Astrocyte (in vitro differentiated cells and primary cell): Measurements from ENCODE around the gene SLC43A1. TPM values are rescaled to one million over a fixed set of nuclear protein-coding genes. Genes with fewer than 3 reads are reported as not detected.

Experiments
- DNase-seq: peaks from one replicate; pipeline ENCODE4 v3.0.0-alpha.2; 2010; ENCODE audit warnings: low read depth
- FAIRE-seq: peaks from 2 replicates; lab custom pipeline; 2011; peaks lifted over from hg19 to GRCh38; lab: Jason Lieb, UNC
- H2AFZ ChIP-seq: 2 replicates; pipeline ENCODE4 v1.6.0; 2012; ENCODE audit warnings: low read depth, low read length, inconsistent platforms
- H3K27ac ChIP-seq: 2 replicates; pipeline ENCODE4 v1.5.1; 2011; ENCODE audit warnings: low read depth, low read length, inconsistent platforms
- H3K27me3 ChIP-seq: 2 replicates; pipeline ENCODE4 v1.6.0; 2011; ENCODE audit warnings: low read length, inconsistent platforms; ENCODE audit not compliant: insufficient read depth
- H3K36me3 ChIP-seq: 2 replicates; pipeline ENCODE4 v1.5.1; 2011; ENCODE audit warnings: low read length, inconsistent platforms; ENCODE audit not compliant: insufficient read depth
- H3K4me1 ChIP-seq: 2 replicates; pipeline ENCODE4 v1.5.1; 2011; ENCODE audit warnings: low read length, inconsistent platforms; ENCODE audit not compliant: insufficient read depth
- H3K4me2 ChIP-seq: 2 replicates; pipeline ENCODE4 v1.6.0; 2012; ENCODE audit warnings: low read length, inconsistent platforms
- H3K4me3 ChIP-seq: 2 replicates; pipeline ENCODE4 v1.5.1; 2011; ENCODE audit warnings: low read depth, mild to moderate bottlenecking, low read length, inconsistent platforms; ENCODE audit not compliant: insufficient read depth
- H3K79me2 ChIP-seq: 2 replicates; pipeline ENCODE4 v1.6.0; 2012; ENCODE audit warnings: mild to moderate bottlenecking, low read length, inconsistent platforms; ENCODE audit not compliant: insufficient read depth
- H3K9ac ChIP-seq: 2 replicates; pipeline ENCODE4 v1.6.0; 2012; ENCODE audit warnings: mild to moderate bottlenecking, low read length, inconsistent platforms
- H3K9me3 ChIP-seq: 2 replicates; pipeline ENCODE4 v1.5.1; 2012; ENCODE audit warnings: low read depth, mild to moderate bottlenecking, low read length, inconsistent platforms; ENCODE audit not compliant: insufficient read depth
- H4K20me1 ChIP-seq: 2 replicates; pipeline ENCODE4 v1.6.0; 2012; ENCODE audit warnings: low read length, inconsistent platforms; ENCODE audit not compliant: insufficient read depth
- H3K27ac Mint-ChIP-seq: one replicate; pipeline ENCODE4 v1.8.0; 2021; ENCODE audit warnings: mild to moderate bottlenecking, mixed read lengths; ENCODE audit not compliant: unreplicated experiment
- H3K27me3 Mint-ChIP-seq: one replicate; pipeline ENCODE4 v1.8.0; 2021; ENCODE audit warnings: low read depth, mixed read lengths; ENCODE audit not compliant: unreplicated experiment
- H3K36me3 Mint-ChIP-seq: one replicate; pipeline ENCODE4 v1.8.0; 2021; ENCODE audit warnings: low read depth, mixed read lengths; ENCODE audit not compliant: unreplicated experiment
- H3K4me1 Mint-ChIP-seq: one replicate; pipeline ENCODE4 v1.8.0; 2021; ENCODE audit warnings: low read depth, mixed read lengths; ENCODE audit not compliant: unreplicated experiment
- H3K4me3 Mint-ChIP-seq: one replicate; pipeline ENCODE4 v1.8.0; 2021; ENCODE audit warnings: mild to moderate bottlenecking, moderate library complexity, mixed read lengths; ENCODE audit not compliant: unreplicated experiment
- H3K9me3 Mint-ChIP-seq: one replicate; pipeline ENCODE4 v1.8.0; 2021; ENCODE audit warnings: mild to moderate bottlenecking, mixed read lengths; ENCODE audit not compliant: unreplicated experiment
- EZH2 ChIP-seq: IDR thresholded peaks from 2 replicates; pipeline ENCODE4 v1.6.1; 2012; ENCODE audit warnings: mild to moderate bottlenecking, low read length, inconsistent platforms; ENCODE audit not compliant: insufficient read depth
- total RNA-seq: library from RNA; stranded (reverse); gene quantifications from 2 replicates; pipeline ENCODE4 v1.2.1, GENCODE V29; 2021
- TF ChIP-seq, protein P1 (sequence below): IDR thresholded peaks from 2 replicates; pipeline ENCODE4 v1.5.1; 2011; ENCODE audit warnings: low read depth, mild to moderate bottlenecking, inconsistent platforms, low read length, moderate library complexity; ENCODE audit not compliant: insufficient read depth

The SLC43A1 gene
- total RNA-seq, 1 donor from 2014 or later = 3.5 TPM

DNA sequence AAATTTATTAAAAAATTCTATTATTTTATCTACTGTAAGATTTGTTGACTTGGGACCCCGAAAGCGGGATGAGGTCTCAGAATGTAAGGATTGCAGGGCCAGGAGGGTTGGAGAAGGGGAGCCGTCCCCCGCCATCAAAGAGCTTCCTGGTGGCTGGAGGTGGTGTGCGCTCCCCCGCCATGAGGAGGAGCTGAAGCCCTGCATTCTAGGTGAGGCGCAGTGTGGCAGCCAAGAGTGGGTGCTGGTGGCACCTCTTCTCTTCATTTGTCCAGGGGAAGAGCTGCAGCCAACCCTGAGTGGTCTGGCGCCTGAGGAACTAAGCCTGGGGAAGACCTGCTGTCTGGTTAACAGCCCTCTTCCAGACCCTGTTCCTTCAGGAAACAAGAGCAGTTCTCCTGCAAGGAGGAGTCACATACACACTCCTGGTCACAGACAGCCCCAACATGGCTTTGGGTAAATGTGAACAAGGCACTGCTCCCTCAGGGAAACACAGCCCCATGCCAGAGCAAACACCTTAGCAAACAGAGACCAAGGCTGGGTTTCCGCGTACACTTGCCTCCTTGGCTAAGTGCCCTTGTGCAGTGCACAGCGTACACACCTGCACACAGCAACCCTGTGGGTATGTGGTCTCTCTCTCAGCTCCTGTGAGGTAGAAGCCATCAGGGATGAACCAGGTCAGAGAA lies 37.9 kb downstream of the SLC43A1 start:
- Histone ChIP-seq H3K4me2 (no peak overlapping the region), H3K4me1 (peaks cover 4% of the 10 kb centered on the region), H3K27me3 (peaks cover 65% of the 10 kb centered on the region), H3K27ac (no peak overlapping the region), H3K36me3 (no peaks in the 10 kb centered on the region), H3K9ac (no peak overlapping the region), H3K9me3 (no peaks in the 10 kb centered on the region), H3K4me3 (no peak overlapping the region), H3K79me2 (no peaks in the 10 kb centered on the region), H2AFZ (no peak overlapping the region), H4K20me1 (no peaks in the 10 kb centered on the region)
- Mint-ChIP-seq H3K36me3 (no peaks in the 10 kb centered on the region), H3K27ac (no peak overlapping the region), H3K9me3 (peaks cover 4% of the 10 kb centered on the region), H3K27me3 (peaks cover 86% of the 10 kb centered on the region), H3K4me1 (peaks cover 3% of the 10 kb centered on the region), H3K4me3 (no peak overlapping the region)
- DNase-seq (no peak), FAIRE-seq (no peak)
- TF ChIP-seq, protein P1, sequence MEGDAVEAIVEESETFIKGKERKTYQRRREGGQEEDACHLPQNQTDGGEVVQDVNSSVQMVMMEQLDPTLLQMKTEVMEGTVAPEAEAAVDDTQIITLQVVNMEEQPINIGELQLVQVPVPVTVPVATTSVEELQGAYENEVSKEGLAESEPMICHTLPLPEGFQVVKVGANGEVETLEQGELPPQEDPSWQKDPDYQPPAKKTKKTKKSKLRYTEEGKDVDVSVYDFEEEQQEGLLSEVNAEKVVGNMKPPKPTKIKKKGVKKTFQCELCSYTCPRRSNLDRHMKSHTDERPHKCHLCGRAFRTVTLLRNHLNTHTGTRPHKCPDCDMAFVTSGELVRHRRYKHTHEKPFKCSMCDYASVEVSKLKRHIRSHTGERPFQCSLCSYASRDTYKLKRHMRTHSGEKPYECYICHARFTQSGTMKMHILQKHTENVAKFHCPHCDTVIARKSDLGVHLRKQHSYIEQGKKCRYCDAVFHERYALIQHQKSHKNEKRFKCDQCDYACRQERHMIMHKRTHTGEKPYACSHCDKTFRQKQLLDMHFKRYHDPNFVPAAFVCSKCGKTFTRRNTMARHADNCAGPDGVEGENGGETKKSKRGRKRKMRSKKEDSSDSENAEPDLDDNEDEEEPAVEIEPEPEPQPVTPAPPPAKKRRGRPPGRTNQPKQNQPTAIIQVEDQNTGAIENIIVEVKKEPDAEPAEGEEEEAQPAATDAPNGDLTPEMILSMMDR = no peak
- TF ChIP-seq EZH2 = no peak

DNA sequence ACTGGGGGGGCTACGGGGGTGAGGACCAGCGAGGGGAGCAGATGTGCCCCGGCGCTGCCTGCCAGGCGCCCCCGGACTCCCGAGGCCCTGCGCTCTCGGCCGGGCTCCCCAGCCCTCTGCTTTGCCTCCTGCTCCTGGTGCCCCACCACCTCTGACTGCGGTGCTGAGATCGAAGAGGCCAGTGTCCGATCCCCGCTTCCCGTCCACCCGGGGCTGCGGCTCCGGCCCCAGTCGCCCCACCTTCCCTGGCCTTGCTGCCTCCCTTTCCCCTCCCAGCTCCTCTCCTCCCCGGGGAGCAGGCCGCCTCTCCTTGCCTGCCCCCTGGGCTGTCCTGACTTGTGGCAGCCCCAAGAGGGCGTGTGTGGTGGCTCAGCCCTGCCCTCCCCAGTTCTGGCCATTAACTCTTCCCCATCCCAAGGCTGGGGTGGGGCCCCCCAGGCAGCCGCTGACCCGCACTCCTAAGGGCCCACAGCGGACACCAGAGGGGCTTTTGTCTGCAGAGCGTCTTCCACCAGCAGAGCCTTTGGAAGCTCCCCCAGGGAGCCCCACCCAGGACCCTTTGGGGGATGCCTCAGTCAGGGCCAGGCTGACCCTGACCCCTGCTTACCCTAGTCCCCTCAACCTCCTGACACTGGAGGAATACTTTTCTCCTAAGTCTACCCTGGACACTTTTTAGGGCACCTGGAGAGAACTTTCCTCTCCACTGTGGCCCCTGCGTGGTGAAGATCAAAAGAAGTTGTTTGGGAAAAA lies 38.6 kb downstream of the SLC43A1 start:
- H3K36me3 Mint-ChIP-seq = no peaks in the 10 kb centered on the region
- no peak overlapping the region for H3K27ac ChIP-seq
- H3K36me3 ChIP-seq = no peaks in the 10 kb centered on the region
- H3K9ac ChIP-seq = no peak overlapping the region
- peaks cover 82% of the 10 kb centered on the region for H3K27me3 Mint-ChIP-seq
- H3K4me1 Mint-ChIP-seq = peaks cover 3% of the 10 kb centered on the region
- peaks cover 4% of the 10 kb centered on the region for H3K4me1 ChIP-seq
- no peak overlapping the region for H3K4me3 ChIP-seq
- FAIRE-seq (no peak), DNase-seq (peak; percentile 6)
- peak overlapping the region; percentile 70 for H3K4me2 ChIP-seq
- peaks cover 60% of the 10 kb centered on the region for H3K27me3 ChIP-seq
- H3K9me3 ChIP-seq = no peaks in the 10 kb centered on the region
- H3K9me3 Mint-ChIP-seq = peaks cover 4% of the 10 kb centered on the region
- TF ChIP-seq EZH2 = peak; percentile 73
- TF ChIP-seq, protein P1 = no peak
- peak overlapping the region; percentile 56 for H2AFZ ChIP-seq
- no peaks in the 10 kb centered on the region for H3K79me2 ChIP-seq
- H4K20me1 ChIP-seq = no peaks in the 10 kb centered on the region
- no peak overlapping the region for H3K4me3 Mint-ChIP-seq
- H3K27ac Mint-ChIP-seq = no peak overlapping the region
